ENCODE data around the gene GPR22. TPM values are rescaled to one million over a fixed set of nuclear protein-coding genes. Genes with fewer than 3 reads are reported as not detected.

Gene GPR22
- total and polyA plus RNA-seq, 10 donors: 0.03 to 2.7 (median 0.46) TPM; not detected in 4

- TF ChIP-seq POLR2A (IDR thresholded peaks at IDR 0.05): no peak
- TF ChIP-seq CTCF (IDR thresholded peaks at IDR 0.05 in 8 of 11, conservative IDR thresholded peaks at IDR 0.05 in 3 of 11): no peak
- no peak for TF ChIP-seq POLR2AphosphoS5 (IDR thresholded peaks at IDR 0.05)
- intact Hi-C loops (cut with DNase I; ENCODE audit: low total_unique reads): no loop called here
- Histone ChIP-seq H3K4me1 (no peaks in the 10 kb centered on the region), H3K36me3 (peaks cover 0 to 14% (median 0%) of the 10 kb centered on the region in 6 donors), H3K27ac (no peak overlapping the region), H3K9me3 (peaks cover 0 to 19% (median 1%) of the 10 kb centered on the region in 8 donors), H3K4me3 (no peak overlapping the region), H3K27me3 (replicated peaks in 1 of 7) (no peaks in the 10 kb centered on the region)
- no peak for DNase-seq
- WGBS, 5 donors: 81 to 94% (median 88%) methylated on average over 1 of the region's 1 CpG
Observed at GRCh38 chr7:107432261-107432660, 37.6 kb upstream of the GPR22 start.

GRCh38 chr7:107435749-107436148, 34.1 kb upstream of the GPR22 start:
- WGBS, 5 donors: 95 to 98% (median 96%) methylated on average over 1 of the region's 1 CpG
- H3K36me3 ChIP-seq: peaks cover 0 to 6% (median 0%) of the 10 kb centered on the region in 6 donors
- no peaks in the 10 kb centered on the region for H3K27me3 ChIP-seq (replicated peaks in 1 of 7)
- H3K4me3 ChIP-seq: no peak overlapping the region
- H3K9me3 ChIP-seq: peaks cover 0 to 19% (median 1%) of the 10 kb centered on the region in 8 donors
- intact Hi-C loops (cut with DNase I; ENCODE audit: low total_unique reads): no loop called here
- H3K27ac ChIP-seq: no peak overlapping the region
- no peaks in the 10 kb centered on the region for H3K4me1 ChIP-seq
- TF ChIP-seq POLR2AphosphoS5 (IDR thresholded peaks at IDR 0.05) (no peak), CTCF (IDR thresholded peaks at IDR 0.05 in 8 of 11, conservative IDR thresholded peaks at IDR 0.05 in 3 of 11) (no peak), POLR2A (IDR thresholded peaks at IDR 0.05) (no peak)
- no peak for DNase-seq

GRCh38 chr7:107439025-107439424, 30.8 kb upstream of the GPR22 start:
- DNase-seq: no peak
- Histone ChIP-seq H3K36me3 (peaks cover 0 to 6% (median 0%) of the 10 kb centered on the region in 6 donors), H3K4me3 (no peak overlapping the region), H3K27me3 (replicated peaks in 1 of 7) (no peaks in the 10 kb centered on the region), H3K27ac (no peak overlapping the region), H3K4me1 (no peaks in the 10 kb centered on the region), H3K9me3 (peaks cover 0 to 23% (median 0%) of the 10 kb centered on the region in 8 donors)
- TF ChIP-seq CTCF (IDR thresholded peaks at IDR 0.05 in 8 of 11, conservative IDR thresholded peaks at IDR 0.05 in 3 of 11) (no peak), POLR2A (IDR thresholded peaks at IDR 0.05) (no peak), POLR2AphosphoS5 (IDR thresholded peaks at IDR 0.05) (no peak)
- 93 to 97% (median 95%) methylated on average over 5 of the region's 5 CpGs for WGBS, 5 donors
- intact Hi-C loops (cut with DNase I; ENCODE audit: low total_unique reads): no loop called here

- no peak for TF ChIP-seq POLR2A (IDR thresholded peaks at IDR 0.05)
- TF ChIP-seq POLR2AphosphoS5 (IDR thresholded peaks at IDR 0.05): no peak
- no peak for TF ChIP-seq CTCF (IDR thresholded peaks at IDR 0.05 in 8 of 11, conservative IDR thresholded peaks at IDR 0.05 in 3 of 11)
- intact Hi-C loops (cut with DNase I; ENCODE audit: low total_unique reads): no loop called here
- no peak overlapping the region for H3K4me3 ChIP-seq
- no peaks in the 10 kb centered on the region for H3K27me3 ChIP-seq (replicated peaks in 1 of 7)
- H3K27ac ChIP-seq: no peak overlapping the region
- H3K36me3 ChIP-seq: peaks cover 0 to 6% (median 0%) of the 10 kb centered on the region in 6 donors
- no peaks in the 10 kb centered on the region for H3K4me1 ChIP-seq
- DNase-seq: no peak
- H3K9me3 ChIP-seq: peaks cover 0 to 11% (median 0%) of the 10 kb centered on the region in 8 donors
Observed at GRCh38 chr7:107441581-107442422, 28.1 kb upstream of the GPR22 start.
